ENCODE results near the gene CLC.

GRCh38 chr19:39754544-39754943, 16.7 kb upstream of the CLC start:
- TF ChIP-seq CTCF (IDR thresholded peaks at IDR 0.05) (no peak), EZH2phosphoT487 (IDR thresholded peaks at IDR 0.05) (no peak)
